ENCODE results near the gene FBXL7.
A peak's percentile ranks its signal among the peaks of the same experiment; 100 is the strongest.

The FBXL7 gene

DNA sequence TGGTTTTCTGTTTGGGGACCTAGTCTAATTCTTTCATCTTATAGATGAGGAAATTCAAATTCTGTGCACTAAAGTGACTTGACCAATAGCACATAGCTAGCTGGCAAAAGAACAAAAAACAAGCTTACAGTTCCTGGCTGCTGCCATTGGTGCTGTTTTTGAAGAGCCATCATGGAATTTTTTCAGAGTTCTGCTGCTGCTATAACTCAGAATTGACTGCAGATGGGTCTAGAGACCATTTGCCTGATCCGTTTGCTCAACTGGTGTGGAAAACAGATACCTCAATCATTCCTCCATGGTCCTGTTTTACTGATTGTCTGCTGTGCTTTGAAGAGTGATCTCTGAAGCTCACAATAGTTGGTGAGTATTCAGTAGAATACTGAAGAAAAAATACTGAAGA lies 15.2 kb downstream of the FBXL7 start:
- no peak for TF ChIP-seq POLR2A (IDR thresholded peaks at IDR 0.05; ENCODE audit: low read depth, low read length)
- FAIRE-seq (no peak), DNase-seq (ENCODE audit: insufficient read length, low spot score) (no peak)

DNA sequence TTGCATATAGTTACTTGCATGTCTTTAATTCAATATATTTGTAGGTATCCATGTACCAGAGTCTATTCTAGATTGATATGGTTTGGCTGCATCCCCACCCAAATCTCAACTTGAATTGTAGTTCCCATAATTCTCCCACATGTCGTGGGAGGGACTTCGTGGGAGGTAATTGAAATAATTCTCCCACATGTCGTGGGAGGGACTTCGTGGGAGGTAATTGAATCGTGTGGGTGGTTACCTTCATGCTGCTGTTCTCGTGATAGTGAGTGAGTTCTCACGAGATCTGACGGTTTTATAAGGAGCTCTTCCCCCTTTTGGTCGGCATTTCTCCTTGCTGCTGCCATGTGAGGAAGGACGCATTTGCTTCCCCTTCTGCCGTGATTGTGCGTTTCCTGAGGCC lies 16.5 kb downstream of the FBXL7 start:
- no peak for FAIRE-seq
- no peak for TF ChIP-seq POLR2A (IDR thresholded peaks at IDR 0.05; ENCODE audit: low read depth, low read length)
- DNase-seq (ENCODE audit: insufficient read length, low spot score), result no peak

DNA sequence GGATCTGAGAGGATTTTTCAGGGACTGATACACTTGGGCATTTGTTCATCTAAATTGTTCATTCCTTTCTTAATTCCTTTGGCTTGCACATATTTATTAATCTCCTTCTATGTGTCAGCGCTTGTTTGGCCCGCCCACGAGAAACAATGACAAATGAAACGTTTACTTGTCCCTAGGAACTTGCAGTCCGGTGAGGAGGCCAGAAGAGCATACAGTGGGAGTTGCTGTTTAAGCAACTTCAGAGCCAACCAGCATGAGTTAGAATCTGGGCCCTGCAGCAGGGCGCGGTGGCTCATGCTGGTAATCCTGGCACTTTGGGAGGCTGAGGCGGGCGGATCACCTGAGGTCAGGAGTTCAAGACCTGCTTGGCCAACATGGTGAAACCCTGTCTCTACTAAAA lies 18.8 kb downstream of the FBXL7 start:
- FAIRE-seq (no peak), DNase-seq (ENCODE audit: insufficient read length, low spot score) (no peak)
- TF ChIP-seq POLR2A (IDR thresholded peaks at IDR 0.05; ENCODE audit: low read depth, low read length), result no peak

DNA sequence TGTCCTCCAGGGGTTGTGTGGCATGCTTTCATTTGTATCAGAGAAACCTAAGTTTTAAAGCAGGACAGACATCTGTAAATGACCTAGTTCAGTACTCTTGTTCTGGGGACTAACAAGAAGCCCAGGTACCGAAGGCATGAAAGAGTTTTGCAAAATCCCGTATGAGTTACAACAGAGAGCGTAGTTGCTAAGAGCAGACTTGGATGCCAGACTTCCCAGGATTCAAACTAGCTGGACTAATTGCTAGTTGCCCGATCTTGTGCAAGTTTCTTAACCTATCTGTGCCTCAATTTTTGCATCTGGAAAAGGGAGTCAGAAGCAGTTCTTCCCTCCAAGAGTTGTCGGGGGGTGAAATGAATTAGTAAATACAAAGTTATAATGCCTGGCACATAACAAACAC lies 20.9 kb downstream of the FBXL7 start:
- TF ChIP-seq POLR2A (IDR thresholded peaks at IDR 0.05; ENCODE audit: low read depth, low read length), result no peak
- no peak for DNase-seq (ENCODE audit: insufficient read length, low spot score)
- FAIRE-seq, result no peak

DNA sequence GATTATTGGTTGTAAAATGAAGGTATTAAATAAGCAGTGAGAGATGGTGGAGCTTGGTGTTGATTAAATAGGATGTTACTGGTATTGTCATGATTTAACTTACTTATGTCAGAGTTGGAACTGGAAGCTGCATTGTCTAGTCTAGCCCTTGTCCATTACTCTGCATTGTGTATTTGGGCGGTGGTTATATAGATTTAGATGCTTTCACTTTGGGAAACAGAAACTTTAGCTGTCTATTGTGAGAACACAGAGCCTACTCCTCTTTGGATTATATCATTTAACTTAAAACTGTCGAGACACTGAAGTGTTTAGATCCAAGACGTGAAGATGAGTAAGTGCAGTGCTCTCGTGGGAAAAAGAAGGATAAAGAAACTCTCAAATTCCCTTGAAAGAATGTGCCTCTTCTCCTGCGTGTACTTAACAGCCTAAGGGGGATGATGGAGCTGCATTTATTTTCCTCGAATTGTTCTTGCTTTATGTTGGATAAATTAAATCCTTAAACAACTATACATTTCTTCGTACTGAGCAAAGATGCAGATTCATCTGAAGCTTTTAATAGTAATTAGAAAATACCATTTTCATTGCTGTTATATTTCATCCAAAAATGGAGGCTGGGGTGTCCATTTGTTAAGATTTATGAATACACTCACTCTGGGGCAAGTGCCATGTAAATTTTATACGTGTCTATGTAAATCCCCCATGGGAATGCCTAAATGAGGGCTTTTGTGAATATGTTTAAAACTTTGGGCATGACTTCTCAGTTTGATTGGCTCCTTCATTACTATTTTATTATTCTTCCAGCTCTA lies 21.6 kb downstream of the FBXL7 start:
- DNase-seq (ENCODE audit: insufficient read length, low spot score) (no peak), FAIRE-seq (no peak)
- no peak for TF ChIP-seq POLR2A (IDR thresholded peaks at IDR 0.05; ENCODE audit: low read depth, low read length)

DNA sequence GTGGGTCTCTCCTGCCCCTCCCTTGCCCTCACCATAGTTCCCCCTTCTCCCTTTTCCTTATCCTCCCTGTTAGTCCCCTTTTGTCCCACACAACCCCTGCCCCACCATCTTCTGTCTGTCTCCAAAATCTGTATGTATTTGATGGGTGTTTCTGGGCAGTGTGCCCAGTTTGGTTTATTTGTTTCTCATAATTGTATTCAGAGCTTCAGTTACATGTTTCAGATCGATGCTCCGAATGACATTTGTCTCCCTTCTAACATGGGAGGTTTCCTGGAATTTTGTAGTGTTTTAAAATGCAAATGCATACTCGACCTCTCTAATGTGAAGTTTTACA lies 22.2 kb downstream of the FBXL7 start:
- FAIRE-seq (no peak), DNase-seq (ENCODE audit: insufficient read length, low spot score) (no peak)
- TF ChIP-seq POLR2A (IDR thresholded peaks at IDR 0.05; ENCODE audit: low read depth, low read length), result no peak

DNA sequence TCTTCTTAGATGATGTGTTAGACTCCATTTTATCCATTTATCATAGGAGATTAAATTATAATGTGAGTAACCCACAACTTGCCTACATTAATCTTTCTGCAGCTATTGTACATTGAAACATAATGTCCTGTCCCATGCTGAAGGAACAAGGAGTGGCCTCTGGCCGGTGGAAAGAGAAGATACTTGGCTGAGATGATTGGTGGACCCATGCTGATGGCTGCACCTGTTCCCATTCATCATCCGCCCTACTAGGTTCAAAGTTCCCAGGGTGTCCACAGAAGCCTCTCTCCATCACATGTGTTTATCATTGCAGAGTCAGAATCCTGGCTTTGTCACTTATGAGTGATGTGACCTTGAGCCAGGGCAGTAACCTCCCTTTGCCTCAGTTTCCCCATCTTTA lies 24.7 kb downstream of the FBXL7 start:
- no peak for TF ChIP-seq POLR2A (IDR thresholded peaks at IDR 0.05; ENCODE audit: low read depth, low read length)
- FAIRE-seq (no peak), DNase-seq (ENCODE audit: insufficient read length, low spot score) (no peak)

DNA sequence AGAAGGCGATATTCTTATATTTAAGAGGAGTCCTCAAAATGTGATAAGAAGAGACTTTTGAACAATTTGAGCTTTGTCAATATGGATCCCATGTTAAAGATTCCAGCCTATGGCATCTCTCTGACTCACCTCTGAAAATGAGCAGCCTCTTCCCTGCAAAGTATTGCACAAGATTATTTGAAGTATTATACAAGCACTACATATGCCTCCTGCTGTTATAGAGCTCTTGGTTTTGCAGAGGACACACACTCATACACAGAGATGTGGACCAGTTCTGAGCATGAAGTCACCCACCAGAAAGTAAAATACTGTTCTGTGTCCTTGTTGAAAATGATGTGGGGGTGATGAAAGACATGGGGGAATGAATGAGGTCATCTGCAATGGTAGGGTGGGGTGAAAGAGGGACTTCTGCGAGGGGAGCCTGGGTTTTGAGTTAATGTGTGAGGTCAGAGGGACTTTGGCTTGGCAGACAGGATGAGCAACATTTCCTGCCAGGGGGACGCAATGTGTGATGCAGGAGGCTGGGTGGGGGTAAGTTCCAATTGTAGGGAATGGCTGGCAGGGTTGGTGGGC lies 25.8 kb downstream of the FBXL7 start:
- peak; percentile 20 for DNase-seq (ENCODE audit: insufficient read length, low spot score)
- peak; percentile 52 for FAIRE-seq
- no peak for TF ChIP-seq POLR2A (IDR thresholded peaks at IDR 0.05; ENCODE audit: low read depth, low read length)

DNA sequence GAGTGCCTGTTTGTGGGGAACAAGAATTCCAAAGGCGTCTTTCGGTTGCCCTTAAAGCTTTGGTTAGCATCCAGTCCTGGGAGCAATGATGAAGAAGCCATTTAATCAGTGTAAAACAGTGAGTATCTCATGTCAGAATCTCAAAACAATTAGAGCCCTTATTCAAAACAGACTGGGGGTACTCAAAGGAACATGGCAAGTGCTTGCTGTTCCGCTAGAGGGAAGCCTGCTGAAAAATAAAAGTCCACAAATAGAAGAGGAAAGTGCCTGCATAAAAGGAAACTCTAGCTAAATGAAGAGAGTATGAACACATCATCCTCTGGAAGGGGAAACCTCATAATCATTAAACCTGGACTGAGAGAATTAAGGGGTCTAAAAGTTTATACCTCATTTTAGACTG lies 26.4 kb downstream of the FBXL7 start:
- DNase-seq (ENCODE audit: insufficient read length, low spot score) (no peak), FAIRE-seq (no peak)
- no peak for TF ChIP-seq POLR2A (IDR thresholded peaks at IDR 0.05; ENCODE audit: low read depth, low read length)

DNA sequence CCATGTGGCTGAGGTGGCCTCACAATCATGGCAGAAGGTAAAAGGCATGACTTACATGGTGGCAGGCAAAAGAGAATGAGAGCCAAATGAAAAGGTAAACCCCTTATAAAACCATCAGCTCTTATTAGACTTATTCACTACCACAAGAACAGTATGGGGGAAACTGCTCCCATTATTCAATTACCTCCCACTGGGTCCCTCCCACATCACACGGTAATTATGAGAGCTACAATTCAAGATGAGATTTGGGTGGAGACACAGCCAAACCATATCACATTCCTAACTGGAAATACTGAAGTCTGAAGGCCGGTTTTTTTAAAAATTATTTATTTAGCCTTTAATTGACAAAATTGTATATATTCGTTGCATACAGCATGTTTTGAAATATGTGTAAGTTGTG lies 28.5 kb downstream of the FBXL7 start:
- no peak for DNase-seq (ENCODE audit: insufficient read length, low spot score)
- no peak for TF ChIP-seq POLR2A (IDR thresholded peaks at IDR 0.05; ENCODE audit: low read depth, low read length)
- no peak for FAIRE-seq

DNA sequence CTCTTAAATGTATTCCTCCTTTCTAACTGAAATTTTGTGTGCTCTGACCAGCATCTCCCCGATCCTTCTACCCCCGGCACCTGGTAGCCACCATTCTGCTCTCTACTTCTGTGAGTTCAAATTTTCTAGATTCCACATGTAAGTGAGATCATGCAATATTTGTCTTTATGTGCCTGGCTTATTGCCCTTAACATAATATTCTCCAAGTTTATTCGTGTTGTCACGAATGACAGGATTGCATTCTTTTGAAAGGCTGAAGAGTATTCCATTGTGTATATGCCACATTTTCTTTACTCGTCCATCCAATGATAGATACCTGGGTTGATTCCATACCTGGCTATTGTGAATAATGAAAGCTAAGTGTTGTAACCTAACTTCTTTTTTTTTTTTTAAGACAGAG lies 29.0 kb downstream of the FBXL7 start:
- DNase-seq (ENCODE audit: insufficient read length, low spot score), result no peak

DNA sequence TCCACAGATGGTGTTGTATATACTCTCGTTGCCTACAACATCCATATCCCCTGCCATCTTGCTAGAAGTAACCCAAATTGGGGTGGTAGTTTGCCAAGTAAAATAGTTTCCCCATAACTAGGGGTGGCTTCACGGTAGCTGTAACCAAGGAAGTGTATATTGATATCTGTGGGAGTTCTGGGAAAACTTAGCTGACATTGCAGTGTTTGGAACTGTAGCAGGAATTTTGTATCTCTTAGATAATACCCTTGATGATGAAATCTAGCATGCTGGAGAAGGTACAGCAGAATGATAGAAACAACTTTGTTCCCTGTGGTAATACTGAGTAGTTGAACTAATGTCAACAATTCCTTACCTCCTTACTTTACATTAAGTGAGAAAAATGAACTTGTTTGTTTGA lies 29.8 kb downstream of the FBXL7 start:
- FAIRE-seq (peak; percentile 76), DNase-seq (ENCODE audit: insufficient read length, low spot score) (no peak)
- TF ChIP-seq POLR2A (IDR thresholded peaks at IDR 0.05; ENCODE audit: low read depth, low read length), result no peak

More for the DNA sequence above, 29.0 kb downstream of the FBXL7 start:
- no peak for FAIRE-seq
- TF ChIP-seq POLR2A (IDR thresholded peaks at IDR 0.05; ENCODE audit: low read depth, low read length), result no peak

DNA sequence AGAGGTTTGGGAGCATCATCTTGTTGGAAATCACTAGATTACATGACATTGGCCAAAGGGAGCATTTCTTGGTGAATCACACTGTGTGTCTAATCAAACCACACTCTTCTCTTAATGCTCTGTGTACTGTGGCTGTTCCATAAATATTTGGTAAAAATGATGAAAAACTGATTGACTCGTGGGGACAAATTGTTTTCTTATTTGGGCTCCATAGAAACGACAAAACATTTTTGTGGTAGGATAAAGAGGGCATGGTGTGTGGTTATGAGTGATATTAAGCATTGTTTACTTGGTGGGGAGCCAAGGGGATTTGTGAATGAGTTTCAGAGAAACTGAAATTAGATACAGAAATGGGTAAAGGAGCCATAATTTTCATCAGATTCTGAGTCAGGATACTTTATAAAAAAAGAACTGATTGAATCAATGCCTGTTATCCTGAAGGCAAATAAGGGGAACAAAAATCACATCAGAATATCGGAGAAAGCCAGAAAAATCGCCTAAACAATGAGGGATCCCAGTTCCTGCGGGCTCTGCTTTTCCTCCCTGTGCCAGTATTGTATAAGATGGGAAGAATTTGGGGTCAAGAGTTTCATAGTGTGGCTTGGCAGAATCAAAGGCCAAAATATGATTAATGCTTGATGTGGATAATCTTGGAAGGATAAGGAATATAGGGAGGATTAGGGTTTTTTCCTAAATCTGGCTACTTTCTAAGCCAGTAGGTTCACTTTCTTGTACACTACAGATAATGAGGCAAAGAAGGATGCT lies 33.3 kb downstream of the FBXL7 start:
- no peak for TF ChIP-seq POLR2A (IDR thresholded peaks at IDR 0.05; ENCODE audit: low read depth, low read length)
- FAIRE-seq (peak; percentile 62), DNase-seq (ENCODE audit: insufficient read length, low spot score) (no peak)

DNA sequence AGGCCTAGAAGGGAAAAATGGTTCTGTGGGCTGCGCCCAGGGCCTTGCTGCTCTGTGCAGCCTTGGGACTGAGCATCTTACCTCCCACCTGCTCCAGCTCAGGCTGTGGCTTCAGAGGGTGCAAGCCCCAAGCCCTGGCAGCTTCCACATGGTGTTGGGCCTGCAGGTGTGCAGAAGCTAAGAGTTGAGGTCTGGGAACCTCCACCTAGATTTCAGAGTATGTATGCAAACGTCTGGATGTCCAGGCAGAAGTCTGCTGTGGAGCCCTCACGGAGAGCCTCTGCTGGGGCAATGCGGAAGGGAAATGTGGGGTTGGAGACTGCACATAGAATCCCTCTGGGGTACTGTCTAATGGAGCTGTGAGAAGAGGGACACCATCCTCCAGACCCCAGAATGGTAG lies 36.0 kb downstream of the FBXL7 start:
- DNase-seq (ENCODE audit: insufficient read length, low spot score) (no peak), FAIRE-seq (no peak)
- TF ChIP-seq POLR2A (IDR thresholded peaks at IDR 0.05; ENCODE audit: low read depth, low read length), result no peak

DNA sequence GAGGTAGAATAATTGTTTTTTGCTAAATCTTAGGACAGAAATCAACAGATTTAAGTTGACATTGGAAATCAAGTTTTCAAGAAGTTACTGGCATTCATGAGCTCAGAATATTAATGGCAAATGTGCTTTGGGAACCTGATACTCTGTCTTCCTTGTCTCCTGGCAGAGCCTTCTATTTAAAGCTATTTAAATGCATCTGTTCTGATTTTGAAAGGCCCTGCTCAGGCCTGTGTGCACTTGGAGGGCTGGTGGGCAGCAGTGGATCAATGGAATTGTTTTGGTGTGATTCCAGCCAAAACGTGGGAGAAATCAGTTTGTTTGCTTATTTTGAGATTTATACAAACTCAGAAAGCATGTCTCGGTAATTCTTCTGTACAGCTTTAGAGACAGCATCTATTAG lies 38.5 kb downstream of the FBXL7 start:
- TF ChIP-seq POLR2A (IDR thresholded peaks at IDR 0.05; ENCODE audit: low read depth, low read length), result no peak
- FAIRE-seq (no peak), DNase-seq (ENCODE audit: insufficient read length, low spot score) (no peak)

All from H54 (cell line).